Measurements from ENCODE around the gene RPS6KB2.

Gene RPS6KB2

GRCh38 chr11:67433536-67434394 is 5.5 kb downstream of the RPS6KB2 start:
- H3K27ac ChIP-seq (ENCODE audit: low read depth, low read length, severe bottlenecking), result no peak overlapping the region
- H3K36me3 ChIP-seq (ENCODE audit: control insufficient read depth, insufficient read depth, low read length), result peaks cover 70% of the 10 kb centered on the region
- peaks cover 12% of the 10 kb centered on the region for H3K4me1 ChIP-seq (ENCODE audit: control insufficient read depth, insufficient read depth, low read length, poor library complexity, severe bottlenecking)
- no peak overlapping the region for H3K4me3 ChIP-seq (ENCODE audit: extremely low read depth, insufficient read depth, low read length, poor library complexity, severe bottlenecking)
- 97 to 98% methylated on average over 19 to 20 of the region's 22 CpGs for whole genome bisulfite sequencing, 2 experiments (ENCODE audit: insufficient coverage in 2 of 2)
- H3K9me3 ChIP-seq (ENCODE audit: control insufficient read depth, low read length), result no peaks in the 10 kb centered on the region

DNA sequence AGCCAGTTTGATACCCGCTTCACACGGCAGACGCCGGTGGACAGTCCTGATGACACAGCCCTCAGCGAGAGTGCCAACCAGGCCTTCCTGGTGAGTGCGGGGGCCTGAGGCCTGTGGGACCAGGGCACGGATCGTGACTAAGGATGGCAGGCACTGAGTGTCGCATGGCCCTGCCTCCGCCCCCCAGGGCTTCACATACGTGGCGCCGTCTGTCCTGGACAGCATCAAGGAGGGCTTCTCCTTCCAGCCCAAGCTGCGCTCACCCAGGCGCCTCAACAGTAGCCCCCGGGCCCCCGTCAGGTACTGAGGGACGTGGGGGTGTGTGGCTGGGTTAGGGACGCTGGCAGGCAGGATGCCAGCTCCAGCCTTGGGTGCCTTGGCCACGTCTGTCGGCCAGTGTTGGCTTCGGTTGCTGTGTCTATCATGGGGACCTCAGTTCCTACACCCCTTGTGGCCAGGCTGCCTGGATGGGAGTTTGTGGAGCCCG is 6.1 kb downstream of the RPS6KB2 start:
- no peak overlapping the region for H3K27ac ChIP-seq (ENCODE audit: low read depth, low read length, severe bottlenecking)
- H3K36me3 ChIP-seq (ENCODE audit: control insufficient read depth, insufficient read depth, low read length), result peaks cover 72% of the 10 kb centered on the region
- H3K9me3 ChIP-seq (ENCODE audit: control insufficient read depth, low read length), result no peaks in the 10 kb centered on the region
- H3K4me3 ChIP-seq (ENCODE audit: extremely low read depth, insufficient read depth, low read length, poor library complexity, severe bottlenecking), result no peak overlapping the region
- 92 to 96% methylated on average over 21 to 23 of the region's 23 CpGs for WGBS, 2 experiments (ENCODE audit: insufficient coverage in 2 of 2)
- peaks cover 7% of the 10 kb centered on the region for H3K4me1 ChIP-seq (ENCODE audit: control insufficient read depth, insufficient read depth, low read length, poor library complexity, severe bottlenecking)

- Histone ChIP-seq H3K4me3 (ENCODE audit: extremely low read depth, insufficient read depth, low read length, poor library complexity, severe bottlenecking) (no peak overlapping the region), H3K36me3 (ENCODE audit: control insufficient read depth, insufficient read depth, low read length) (peaks cover 72% of the 10 kb centered on the region), H3K9me3 (ENCODE audit: control insufficient read depth, low read length) (no peaks in the 10 kb centered on the region), H3K27ac (ENCODE audit: low read depth, low read length, severe bottlenecking) (no peak overlapping the region), H3K4me1 (ENCODE audit: control insufficient read depth, insufficient read depth, low read length, poor library complexity, severe bottlenecking) (peaks cover 7% of the 10 kb centered on the region)
- 90 to 94% methylated on average over 14 to 24 of the region's 26 CpGs for WGBS, 2 experiments (ENCODE audit: insufficient coverage in 2 of 2)
These were observed 6.9 kb downstream of the RPS6KB2 start for GRCh38 chr11:67435031-67435726.

- peak overlapping the region; percentile 16 for H3K27ac ChIP-seq (ENCODE audit: low read depth, low read length, severe bottlenecking)
- no peaks in the 10 kb centered on the region for H3K9me3 ChIP-seq (ENCODE audit: control insufficient read depth, low read length)
- H3K36me3 ChIP-seq (ENCODE audit: control insufficient read depth, insufficient read depth, low read length), result peaks cover 74% of the 10 kb centered on the region
- 92 to 93% methylated on average over 34 to 38 of the region's 38 CpGs for WGBS, 2 experiments (ENCODE audit: insufficient coverage in 2 of 2)
- no peak overlapping the region for H3K4me3 ChIP-seq (ENCODE audit: extremely low read depth, insufficient read depth, low read length, poor library complexity, severe bottlenecking)
- H3K4me1 ChIP-seq (ENCODE audit: control insufficient read depth, insufficient read depth, low read length, poor library complexity, severe bottlenecking), result peaks cover 7% of the 10 kb centered on the region
These were observed 7.6 kb downstream of the RPS6KB2 start for GRCh38 chr11:67435727-67436458.

- peaks cover 7% of the 10 kb centered on the region for H3K4me1 ChIP-seq (ENCODE audit: control insufficient read depth, insufficient read depth, low read length, poor library complexity, severe bottlenecking)
- 46 to 57% methylated on average over 4 of the region's 6 CpGs for WGBS, 2 experiments (ENCODE audit: insufficient coverage in 2 of 2)
- no peaks in the 10 kb centered on the region for H3K9me3 ChIP-seq (ENCODE audit: control insufficient read depth, low read length)
- H3K36me3 ChIP-seq (ENCODE audit: control insufficient read depth, insufficient read depth, low read length), result peaks cover 75% of the 10 kb centered on the region
- no peak overlapping the region for H3K4me3 ChIP-seq (ENCODE audit: extremely low read depth, insufficient read depth, low read length, poor library complexity, severe bottlenecking)
- no peak overlapping the region for H3K27ac ChIP-seq (ENCODE audit: low read depth, low read length, severe bottlenecking)
These were observed 8.3 kb downstream of the RPS6KB2 start for GRCh38 chr11:67436459-67437081.

GRCh38 chr11:67437082-67437808 is 9.0 kb downstream of the RPS6KB2 start, which contains the start of gene PTPRCAP:
Gene PTPRCAP, minus strand, starts transcription at chr11:67437682. Its CDS starts 63 bp downstream, at chr11:67437619.
- H3K36me3 ChIP-seq (ENCODE audit: control insufficient read depth, insufficient read depth, low read length), result peaks cover 75% of the 10 kb centered on the region

DNA sequence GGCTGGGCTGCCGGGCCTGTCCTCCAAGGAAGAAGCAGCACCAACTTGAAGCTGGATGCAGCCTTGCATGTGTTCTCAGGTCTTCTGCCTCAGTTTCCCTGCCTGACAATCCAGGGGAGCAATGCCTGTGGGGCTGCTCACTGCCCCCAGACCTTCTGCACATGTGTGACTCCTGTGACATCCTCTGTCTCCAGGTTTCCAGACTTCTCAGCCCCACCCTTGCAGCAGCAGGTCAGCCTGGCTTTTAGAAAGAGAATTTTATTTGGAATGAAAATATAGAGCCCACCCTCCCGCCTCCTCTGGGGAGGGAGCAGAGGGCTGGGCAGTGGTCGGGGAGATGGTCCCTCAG is 9.5 kb downstream of the RPS6KB2 start:
- H3K36me3 ChIP-seq (ENCODE audit: control insufficient read depth, insufficient read depth, low read length), result peaks cover 70% of the 10 kb centered on the region
- WGBS, 2 experiments (ENCODE audit: insufficient coverage in 2 of 2), result 80 to 92% methylated on average over 1 to 3 of the region's 3 CpGs
- no peaks in the 10 kb centered on the region for H3K9me3 ChIP-seq (ENCODE audit: control insufficient read depth, low read length)
- no peak overlapping the region for H3K4me3 ChIP-seq (ENCODE audit: extremely low read depth, insufficient read depth, low read length, poor library complexity, severe bottlenecking)
- peaks cover 7% of the 10 kb centered on the region for H3K4me1 ChIP-seq (ENCODE audit: control insufficient read depth, insufficient read depth, low read length, poor library complexity, severe bottlenecking)
- no peak overlapping the region for H3K27ac ChIP-seq (ENCODE audit: low read depth, low read length, severe bottlenecking)

More at GRCh38 chr11:67437082-67437808, 9.0 kb downstream of the RPS6KB2 start, which contains the start of gene PTPRCAP:
- H3K27ac ChIP-seq (ENCODE audit: low read depth, low read length, severe bottlenecking), result no peak within 1 kb of the TSS
- H3K4me3 ChIP-seq (ENCODE audit: extremely low read depth, insufficient read depth, low read length, poor library complexity, severe bottlenecking), result no peak within 1 kb of the TSS
- H3K4me1 ChIP-seq (ENCODE audit: control insufficient read depth, insufficient read depth, low read length, poor library complexity, severe bottlenecking), result peaks cover 7% of the 10 kb centered on the region
- no peaks in the 10 kb centered on the region for H3K9me3 ChIP-seq (ENCODE audit: control insufficient read depth, low read length)
- WGBS, 2 experiments (ENCODE audit: insufficient coverage in 2 of 2), result 85 to 91% methylated on average over 4 to 14 of the region's 26 CpGs

DNA sequence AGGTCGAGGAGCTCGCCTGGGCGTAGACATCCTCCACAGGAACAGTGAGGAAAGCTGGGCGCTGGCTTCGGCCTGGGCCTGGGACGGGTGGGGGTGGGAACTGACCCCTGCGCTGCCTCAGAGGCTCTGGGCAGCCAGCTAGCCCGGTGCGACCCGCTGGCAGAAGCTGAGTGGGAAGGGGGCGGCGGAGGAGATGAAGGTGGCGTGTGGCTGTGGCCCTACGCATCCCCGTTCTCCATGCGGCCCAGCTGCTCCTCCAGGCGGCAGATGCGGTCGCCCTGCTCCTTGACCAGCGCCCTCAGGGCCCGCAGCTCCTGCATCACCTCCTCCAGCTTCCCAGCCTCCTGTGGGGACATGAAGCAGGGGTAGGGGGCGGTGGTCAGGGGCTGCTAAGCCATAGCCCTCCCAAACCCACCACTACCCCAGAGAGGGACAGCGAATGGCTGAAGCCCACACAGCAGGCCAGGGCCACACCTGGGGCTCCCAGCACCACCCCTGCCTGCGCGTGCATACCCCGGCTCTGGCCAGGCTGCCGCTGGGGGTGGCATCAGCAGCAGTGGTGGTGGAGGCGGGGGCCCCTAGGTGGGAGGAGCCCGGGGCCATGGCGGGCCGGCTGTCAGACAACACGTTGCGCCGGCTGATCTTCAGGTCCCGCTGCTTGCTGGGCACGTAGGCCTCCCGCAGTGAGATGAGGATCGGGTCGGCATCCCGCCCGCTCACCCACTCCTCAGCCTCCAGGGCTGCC is 10.0 kb downstream of the RPS6KB2 start:
- peaks cover 7% of the 10 kb centered on the region for H3K4me1 ChIP-seq (ENCODE audit: control insufficient read depth, insufficient read depth, low read length, poor library complexity, severe bottlenecking)
- no peak overlapping the region for H3K27ac ChIP-seq (ENCODE audit: low read depth, low read length, severe bottlenecking)
- H3K9me3 ChIP-seq (ENCODE audit: control insufficient read depth, low read length), result no peaks in the 10 kb centered on the region
- H3K36me3 ChIP-seq (ENCODE audit: control insufficient read depth, insufficient read depth, low read length), result peaks cover 65% of the 10 kb centered on the region
- H3K4me3 ChIP-seq (ENCODE audit: extremely low read depth, insufficient read depth, low read length, poor library complexity, severe bottlenecking), result no peak overlapping the region
- 94 to 96% methylated on average over 25 to 37 of the region's 41 CpGs for WGBS, 2 experiments (ENCODE audit: insufficient coverage in 2 of 2)
